NCI-H2196 treated with DMSO at 0.1 percent for 48 hours (cell line): ENCODE data around the gene WDR82.

Source experiments
- DNase-seq: peaks from one replicate; lab custom pipeline; 2025; ENCODE audit not compliant: unreplicated experiment; lab: John Stamatoyannopoulos, UW

WDR82 gene

DNA sequence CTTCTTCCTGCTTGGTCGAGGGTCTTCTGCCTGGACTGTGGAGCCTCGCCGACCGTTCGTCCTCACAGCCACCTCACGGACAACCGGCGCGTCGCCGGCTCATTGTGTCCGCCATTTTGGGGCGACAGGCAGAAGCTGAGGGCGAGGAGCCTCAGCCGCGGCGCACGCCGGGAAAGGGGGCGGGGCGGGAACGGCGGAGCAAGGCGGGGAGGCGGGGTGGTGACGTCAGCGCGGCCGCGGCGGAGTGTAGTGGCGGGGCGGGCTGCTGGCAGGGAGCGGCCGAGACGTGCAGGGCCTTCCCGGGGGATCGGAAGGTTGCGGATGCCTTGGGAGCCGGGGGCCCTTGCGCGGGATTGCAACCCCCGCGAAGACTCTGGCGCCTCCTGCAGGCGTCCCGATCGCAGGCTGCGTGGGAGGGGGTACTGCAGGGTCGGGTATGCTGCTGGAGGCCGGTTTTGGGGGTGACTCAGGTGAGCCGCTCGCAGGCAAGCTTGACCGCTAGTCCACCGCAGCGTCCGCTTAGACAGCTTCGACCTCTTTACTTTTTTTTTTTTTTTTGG, at the start of gene WDR82:
TSS of gene WDR82 (minus strand) at position 140 of the 560 bp plus-strand sequence. CDS start 288 bp downstream, outside the sequence.
- DNase-seq = peak; percentile 59

- no peak for DNase-seq
Measured at GRCh38 chr3:52327486-52328290, 49.2 kb upstream of the WDR82 start.

DNA sequence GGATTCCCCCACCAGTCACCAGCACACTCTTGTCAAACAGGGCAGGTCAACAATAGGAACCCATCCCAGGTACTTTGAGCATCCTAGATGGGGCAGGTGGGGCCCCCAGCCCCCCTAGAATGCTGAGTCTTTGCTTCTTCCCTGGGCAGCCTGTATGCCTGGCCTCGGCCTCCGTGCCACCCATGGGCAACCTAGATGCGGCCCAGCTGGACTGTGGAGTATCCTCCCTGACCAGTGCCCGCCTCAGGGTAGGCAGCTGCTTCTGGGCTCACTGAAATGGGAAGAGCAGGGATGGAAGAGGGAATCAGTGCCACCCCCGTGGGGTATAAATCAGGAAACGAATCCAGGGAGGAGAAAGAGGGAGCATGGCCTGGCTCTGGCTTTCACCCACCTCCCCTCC, 48.5 kb upstream of the WDR82 start:
- DNase-seq = no peak

DNA sequence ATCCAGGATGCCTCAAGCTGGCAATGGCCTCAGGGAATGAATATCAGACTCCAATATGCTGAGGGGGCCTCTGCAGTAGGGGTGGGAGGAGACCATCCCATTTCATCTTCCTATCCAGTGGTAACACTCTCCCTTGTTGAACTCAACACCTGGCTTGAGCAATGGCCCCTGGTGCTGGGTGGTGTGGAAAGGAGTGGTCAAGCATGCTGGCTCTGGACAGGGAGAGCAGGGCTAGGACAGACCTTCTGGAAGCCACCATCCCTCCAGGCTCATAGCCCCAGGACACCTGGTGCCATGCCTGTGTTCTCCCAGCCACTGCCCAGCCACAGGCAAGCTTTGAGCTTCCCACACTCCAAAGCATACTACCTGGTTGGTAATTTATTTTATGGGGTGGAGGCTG, 47.2 kb upstream of the WDR82 start:
- DNase-seq = no peak

- DNase-seq = no peak
Measured at GRCh38 chr3:52324676-52325075, 46.2 kb upstream of the WDR82 start.

GRCh38 chr3:52323526-52324295, 45.3 kb upstream of the WDR82 start:
- no peak for DNase-seq

DNA sequence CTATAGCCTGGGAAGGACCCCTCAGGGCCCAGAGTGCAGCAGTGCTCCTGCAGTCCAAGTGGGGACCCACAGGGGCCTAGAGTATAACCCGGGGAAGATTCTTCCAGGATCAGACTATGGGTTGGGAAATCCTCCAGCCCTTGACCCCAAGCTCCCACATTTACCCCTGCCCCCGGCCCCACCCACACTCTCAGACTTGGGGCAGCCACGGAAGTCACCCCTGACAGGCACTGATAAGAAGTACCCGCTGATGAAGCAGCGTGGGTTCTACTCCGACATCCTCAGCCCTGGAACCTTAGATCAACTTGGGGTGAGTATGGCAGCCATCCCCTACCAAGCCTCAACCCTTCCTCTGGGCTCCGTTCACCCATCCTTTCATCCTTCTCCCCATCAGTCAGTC, 44.0 kb upstream of the WDR82 start:
- no peak for DNase-seq

DNA sequence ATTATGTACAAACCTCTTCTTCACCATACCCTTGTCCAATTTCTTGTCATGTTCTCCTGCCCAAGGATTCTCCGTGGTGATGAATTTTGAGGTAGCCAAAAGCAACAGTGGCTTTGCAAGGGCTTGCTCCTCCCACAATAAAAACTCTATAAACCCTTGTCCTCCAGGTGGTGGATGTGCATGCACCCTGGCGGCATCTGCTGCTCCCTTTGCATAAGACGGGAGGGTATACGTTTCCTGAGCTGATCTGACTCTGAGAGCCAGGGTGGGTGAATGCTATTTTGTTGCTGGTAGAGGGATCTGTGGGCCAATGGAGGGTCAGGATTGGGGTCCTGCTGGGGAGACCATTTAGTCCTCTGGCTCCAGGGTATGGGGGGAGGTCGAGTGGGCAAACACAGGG, 43.0 kb upstream of the WDR82 start:
- no peak for DNase-seq

GRCh38 chr3:52319921-52320595, 41.6 kb upstream of the WDR82 start:
- DNase-seq = no peak

GRCh38 chr3:52318186-52318816, 39.9 kb upstream of the WDR82 start:
- DNase-seq = no peak

DNA sequence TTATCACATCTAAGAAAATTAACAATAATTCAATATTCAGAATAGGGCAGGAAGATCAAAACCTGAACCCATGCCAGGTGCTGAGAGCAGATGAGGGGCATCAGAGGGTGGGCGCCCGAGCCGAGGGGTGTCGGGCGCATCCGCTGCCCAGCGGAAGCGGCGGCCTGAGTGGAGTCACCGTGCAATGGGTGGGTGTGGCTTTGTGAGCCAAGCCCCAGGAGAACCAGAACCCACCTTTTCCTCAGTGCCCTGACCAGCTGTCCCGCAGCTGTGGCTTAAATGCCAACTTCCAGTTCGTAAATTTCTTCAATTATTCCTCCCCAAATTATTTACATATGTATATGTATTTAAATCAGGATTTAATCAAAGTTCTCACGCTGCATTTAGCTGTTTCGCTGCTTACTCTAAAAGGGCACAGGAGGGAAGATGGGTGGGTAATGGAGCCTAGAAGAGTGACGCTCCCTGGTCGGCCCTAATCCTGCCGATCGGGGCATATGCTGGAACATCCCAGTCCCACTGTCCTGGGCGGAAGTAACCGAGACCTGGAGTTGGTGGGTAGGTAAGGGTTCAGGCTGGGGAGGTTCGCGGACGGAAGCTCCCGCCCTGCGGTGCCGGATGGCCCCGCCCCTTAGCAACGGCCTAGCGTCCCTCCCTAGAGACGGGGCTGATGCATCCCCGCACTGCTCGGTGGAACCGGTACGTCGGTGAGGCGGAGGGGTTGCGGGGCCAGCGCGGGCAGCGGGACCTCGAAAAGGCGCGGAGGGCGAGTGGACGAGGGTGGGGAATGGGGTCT, 39.0 kb upstream of the WDR82 start:
- DNase-seq = no peak

DNA sequence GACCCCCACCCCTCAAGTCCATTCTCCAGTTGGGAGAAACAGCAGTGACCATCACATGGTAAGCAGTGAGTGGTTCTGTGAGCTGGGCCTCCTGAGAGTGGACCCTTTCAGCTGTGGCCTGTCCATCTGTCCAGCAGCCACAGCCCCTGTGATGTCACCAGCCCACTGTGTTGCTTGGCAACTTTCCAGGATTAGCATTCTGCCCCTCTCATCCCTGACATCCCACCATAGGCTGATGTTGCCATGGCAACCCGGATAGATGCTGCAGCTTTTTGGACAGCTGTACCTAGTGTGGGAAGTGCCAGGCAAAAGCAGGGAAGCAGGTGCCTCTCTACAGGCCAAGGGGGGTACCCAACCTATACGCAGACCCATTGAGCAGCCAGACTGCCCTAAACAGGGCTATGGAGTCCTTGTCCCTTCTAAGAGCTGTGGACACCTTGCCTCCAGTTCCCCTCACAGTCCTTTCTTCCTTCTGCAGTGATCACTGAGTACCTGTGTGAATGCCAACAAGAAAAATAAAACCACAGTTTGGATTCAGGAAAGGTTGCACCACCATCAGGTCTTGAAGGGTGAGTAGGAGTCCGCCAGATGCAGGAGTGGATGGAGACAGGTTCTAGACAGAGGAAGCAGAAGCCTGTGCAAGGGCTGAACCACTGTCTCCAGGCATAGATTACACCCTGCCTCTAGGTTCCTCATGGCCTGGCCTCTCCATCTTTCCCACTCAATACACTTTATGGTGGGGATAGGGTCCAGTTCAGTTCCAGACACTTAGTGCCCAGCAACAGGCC, 37.7 kb upstream of the WDR82 start, which contains the start of gene DNAH1:
TSS of gene DNAH1 (plus strand) at position 343 of the 788 bp plus-strand sequence. CDS start 6,124 bp downstream, outside the sequence.
- DNase-seq = no peak

- DNase-seq = no peak
Measured at GRCh38 chr3:52315006-52315405, 36.6 kb upstream of the WDR82 start.

- DNase-seq = no peak
Measured at GRCh38 chr3:52314489-52314888, 36.0 kb upstream of the WDR82 start.

GRCh38 chr3:52313774-52314188, 35.3 kb upstream of the WDR82 start:
- no peak for DNase-seq

DNA sequence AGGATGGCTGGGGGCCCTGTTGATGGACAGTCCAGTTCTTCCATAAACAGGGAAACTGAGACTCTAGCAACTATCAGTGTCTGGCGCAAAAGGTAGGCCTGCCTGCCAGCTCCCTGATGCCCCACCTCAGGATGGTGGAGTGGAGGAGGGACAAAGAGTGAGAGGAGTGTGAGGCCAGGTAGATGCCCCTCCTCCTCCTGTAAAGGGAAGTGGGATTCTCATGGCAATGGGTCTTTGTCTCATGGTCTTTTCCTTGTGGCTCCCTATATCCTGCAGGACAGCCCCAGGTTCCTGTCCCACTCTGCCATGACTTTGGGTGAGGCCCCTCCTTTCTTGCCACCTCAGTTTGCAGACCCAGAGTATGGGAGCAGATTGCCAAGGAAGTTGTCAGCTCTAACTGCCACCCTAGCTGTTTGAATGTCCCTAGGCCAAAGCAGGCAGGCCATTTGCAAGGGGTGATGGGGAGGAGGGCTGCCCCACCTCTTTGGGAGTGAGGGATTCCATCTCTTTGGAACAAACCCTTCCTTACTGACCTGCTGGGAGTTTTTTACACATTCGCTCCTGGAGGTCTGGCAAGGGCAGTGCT, 34.8 kb upstream of the WDR82 start:
- no peak for DNase-seq

- no peak for DNase-seq
Measured at GRCh38 chr3:52311576-52312119, 33.2 kb upstream of the WDR82 start.

DNA sequence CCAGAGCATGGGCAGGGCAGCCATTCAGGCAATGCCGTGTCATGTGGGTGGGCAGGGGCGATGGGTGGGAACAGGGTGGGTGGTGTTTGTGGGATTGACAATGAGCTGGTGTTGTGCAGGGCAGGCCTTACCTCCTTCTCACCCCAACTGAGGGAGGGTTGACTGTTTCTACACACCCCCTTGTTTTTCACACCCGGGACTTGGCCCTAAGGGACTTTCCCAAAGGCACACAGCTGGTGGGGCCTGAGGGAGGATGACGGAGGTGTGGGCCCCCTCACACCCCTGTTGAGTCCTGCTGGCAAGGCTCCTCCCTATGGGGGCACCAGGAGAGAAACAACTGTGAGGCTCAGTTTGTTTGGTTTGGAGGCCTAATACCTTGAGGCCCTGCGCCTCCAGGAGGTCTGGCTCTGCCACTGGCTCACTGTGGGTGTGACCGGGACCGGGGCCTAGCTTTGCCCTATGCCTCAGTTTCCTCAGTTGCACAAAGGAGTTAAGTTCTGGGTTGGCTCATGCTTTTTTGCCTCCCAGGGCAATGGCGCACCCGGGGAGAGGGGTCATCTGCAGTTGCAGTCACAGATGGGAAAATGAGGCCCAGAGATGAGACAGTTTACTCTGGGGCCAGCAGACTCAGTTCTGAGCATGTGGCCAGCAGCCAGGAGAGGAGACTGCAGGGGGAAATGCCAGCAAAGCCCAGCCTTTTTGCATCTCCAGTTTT, 32.6 kb upstream of the WDR82 start:
- no peak for DNase-seq
